Panc1 (cell line): ENCODE results near the gene CYFIP2. TPM values are rescaled to one million over a fixed set of nuclear protein-coding genes. Genes with fewer than 3 reads are reported as not detected.

Experiments
- ATAC-seq: fragments of 200-7000 bp; cut with Tn5 transposase; 2 replicates; pipeline ENCODE4 v1.9.1; 2020; ENCODE audit warnings: mild to moderate bottlenecking, moderate library complexity
- BruUV-seq: library from RNA; stranded (reverse); fragments of 400-500 nt; replicated peaks from 2 replicates; lab custom pipeline; 2021; lab: Mats Ljungman, UMichigan
- CTCF ChIA-PET: fragments of 300-600 bp; sonication (Branson Sonifier 250); formaldehyde crosslinking; loops from one replicate; lab custom pipeline; 2022; ENCODE audit warnings: antibody characterized with exemption; lab: Charles Lee
- POLR2A ChIA-PET: fragments of 300-600 bp; sonication (Branson Sonifier 250); formaldehyde crosslinking; loops from one replicate; lab custom pipeline; 2022; ENCODE audit warnings: antibody characterized with exemption; lab: Charles Lee
- DNase-seq: peaks from one replicate; pipeline ENCODE4 v3.0.0-alpha.2; 2010; ENCODE audit warnings: low read depth, low spot score
- H3K27ac ChIP-seq: 2 replicates; pipeline ENCODE4 v1.5.1; 2011; ENCODE audit warnings: mild to moderate bottlenecking, low read length, inconsistent platforms
- H3K27me3 ChIP-seq: fragments of 200-500 bp; sonication (Bioruptor generic); 2 replicates; pipeline ENCODE4 v1.6.0; 2014; ENCODE audit warnings: low read length, inconsistent platforms; ENCODE audit not compliant: control insufficient read depth, insufficient read depth
- H3K36me3 ChIP-seq: fragments of 200-500 bp; sonication (Bioruptor generic); 2 replicates; pipeline ENCODE4 v1.5.1; 2014; ENCODE audit warnings: inconsistent platforms, mild to moderate bottlenecking, low read length, moderate library complexity; ENCODE audit not compliant: control insufficient read depth, insufficient read depth
- H3K4me1 ChIP-seq: 2 replicates; pipeline ENCODE4 v1.5.1; 2011; ENCODE audit warnings: inconsistent platforms, mild to moderate bottlenecking, low read length, moderate library complexity; ENCODE audit not compliant: control insufficient read depth, insufficient read depth
- H3K4me3 ChIP-seq, 2 experiments: 2 replicates each; pipeline ENCODE4 v1.5.1; 2011 to 2012; ENCODE audit warnings: low read depth in 2 of 2, low read length in 2 of 2, mild to moderate bottlenecking in 2 of 2, inconsistent platforms in 1 of 2, moderate library complexity in 1 of 2
- H3K9me3 ChIP-seq: fragments of 200-500 bp; sonication (Bioruptor generic); 2 replicates; pipeline ENCODE4 v1.5.1; 2014; ENCODE audit warnings: low read depth, mild to moderate bottlenecking, inconsistent platforms, low read length, moderate library complexity; ENCODE audit not compliant: control insufficient read depth, insufficient read depth
- POLR2AphosphoS5 ChIP-seq: IDR thresholded peaks from 2 replicates; pipeline ENCODE4 v1.6.1; 2012; ENCODE audit warnings: mild to moderate bottlenecking, low read depth, low read length, moderate library complexity
- SIN3A ChIP-seq: IDR thresholded peaks from 2 replicates; pipeline ENCODE4 v1.6.1; 2012; ENCODE audit warnings: low read depth, mild to moderate bottlenecking, low read length, moderate library complexity, borderline replicate concordance; ENCODE audit not compliant: insufficient read depth
- TCF7L2 ChIP-seq: IDR thresholded peaks from 2 replicates; pipeline ENCODE4 v1.6.1; 2011; ENCODE audit warnings: mild to moderate bottlenecking, low read depth, low read length, inconsistent platforms
- in situ Hi-C: cut with HindIII; loops from 2 replicates; pipeline ENCODE4 v1.10.0; 2016; ENCODE audit warnings: low sequenced_read_pairs, low pct_unique_long_range_greater_than_20kb
- intact Hi-C: fragments of 100-400 bp; cut with micrococcal nuclease; formaldehyde crosslinking; loops from one replicate; pipeline ENCODE4 v1.10.0; 2022; ENCODE audit not compliant: unreplicated experiment
- total RNA-seq: library from RNA; stranded (reverse); gene quantifications from one replicate; pipeline ENCODE4 v1.2.1, GENCODE V29; 2021; ENCODE audit not compliant: unreplicated experiment
- TF ChIP-seq, protein P1 (sequence below), 2 experiments: IDR thresholded peaks; 2 replicates each; pipeline ENCODE4 v1.6.1; 2011 to 2012; ENCODE audit warnings: low read depth in 2 of 2, control low read depth in 1 of 2, low read length in 1 of 2, mild to moderate bottlenecking in 1 of 2, moderate library complexity in 1 of 2; ENCODE audit not compliant: insufficient read depth in 1 of 2
- TF ChIP-seq, protein P2 (sequence below): fragments of 450-650 bp; IDR thresholded peaks from 2 replicates; pipeline ENCODE4 v1.5.1; 2017; ENCODE audit warnings: mild to moderate bottlenecking

CYFIP2 gene
- total RNA-seq, 1 experiment from 2014 or later, result 0.80 TPM

DNA sequence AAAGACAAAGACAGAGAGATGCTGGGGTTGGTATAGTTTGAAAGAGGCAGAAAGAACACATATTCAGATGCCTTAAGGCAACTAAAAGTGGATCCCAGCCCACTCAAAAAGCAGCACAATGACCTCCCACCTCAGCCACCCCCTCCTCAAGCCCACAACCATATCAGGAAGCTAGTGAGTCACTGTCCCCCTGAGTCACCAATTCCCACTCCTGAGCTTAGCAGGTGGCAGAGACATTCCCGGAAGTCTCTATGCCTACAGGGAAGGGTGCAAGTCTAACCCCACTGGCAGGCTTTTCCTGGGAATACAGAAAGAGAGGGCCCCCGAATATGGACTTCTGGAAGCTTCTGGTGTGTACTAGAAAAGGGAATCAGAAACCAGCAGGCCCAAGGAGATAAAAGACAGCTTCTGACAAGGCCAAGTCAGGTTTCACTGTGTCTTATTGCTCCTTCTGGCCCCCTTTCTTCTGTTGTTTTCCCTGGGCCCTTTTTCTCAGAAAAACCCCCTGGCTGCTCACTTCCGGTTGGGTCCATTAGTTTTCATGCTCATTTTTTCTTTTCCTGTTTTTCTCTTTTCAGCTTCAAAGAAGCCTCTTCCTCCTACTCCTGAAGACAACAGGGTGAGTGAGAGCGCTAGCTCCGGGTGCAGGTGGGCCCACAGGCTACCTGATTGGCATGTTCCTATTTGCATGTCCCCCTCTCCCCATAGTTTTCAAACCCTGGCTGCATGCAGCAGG lies 48.5 kb upstream of the CYFIP2 start:
- in situ Hi-C loops, result no loop called here
- H3K27me3 ChIP-seq, result no peaks in the 10 kb centered on the region
- H3K4me1 ChIP-seq, result no peaks in the 10 kb centered on the region
- no peaks in the 10 kb centered on the region for H3K36me3 ChIP-seq
- DNase-seq (no peak), ATAC-seq (no peak)
- no peak overlapping the region for H3K4me3 ChIP-seq
- H3K27ac ChIP-seq, result no peak overlapping the region
- ChIA-PET POLR2A (no interaction called here), CTCF (interaction anchor here (0.5 kb wide), 1 partner anchor 452 kb away, joined by 10 read pairs; no protein-coding TSS in a partner anchor)
- no TSS peak for BruUV-seq
- H3K9me3 ChIP-seq, result no peaks in the 10 kb centered on the region
- intact Hi-C loops, result no loop called here
- TF ChIP-seq TCF7L2, result no peak
- TF ChIP-seq, protein P1, sequence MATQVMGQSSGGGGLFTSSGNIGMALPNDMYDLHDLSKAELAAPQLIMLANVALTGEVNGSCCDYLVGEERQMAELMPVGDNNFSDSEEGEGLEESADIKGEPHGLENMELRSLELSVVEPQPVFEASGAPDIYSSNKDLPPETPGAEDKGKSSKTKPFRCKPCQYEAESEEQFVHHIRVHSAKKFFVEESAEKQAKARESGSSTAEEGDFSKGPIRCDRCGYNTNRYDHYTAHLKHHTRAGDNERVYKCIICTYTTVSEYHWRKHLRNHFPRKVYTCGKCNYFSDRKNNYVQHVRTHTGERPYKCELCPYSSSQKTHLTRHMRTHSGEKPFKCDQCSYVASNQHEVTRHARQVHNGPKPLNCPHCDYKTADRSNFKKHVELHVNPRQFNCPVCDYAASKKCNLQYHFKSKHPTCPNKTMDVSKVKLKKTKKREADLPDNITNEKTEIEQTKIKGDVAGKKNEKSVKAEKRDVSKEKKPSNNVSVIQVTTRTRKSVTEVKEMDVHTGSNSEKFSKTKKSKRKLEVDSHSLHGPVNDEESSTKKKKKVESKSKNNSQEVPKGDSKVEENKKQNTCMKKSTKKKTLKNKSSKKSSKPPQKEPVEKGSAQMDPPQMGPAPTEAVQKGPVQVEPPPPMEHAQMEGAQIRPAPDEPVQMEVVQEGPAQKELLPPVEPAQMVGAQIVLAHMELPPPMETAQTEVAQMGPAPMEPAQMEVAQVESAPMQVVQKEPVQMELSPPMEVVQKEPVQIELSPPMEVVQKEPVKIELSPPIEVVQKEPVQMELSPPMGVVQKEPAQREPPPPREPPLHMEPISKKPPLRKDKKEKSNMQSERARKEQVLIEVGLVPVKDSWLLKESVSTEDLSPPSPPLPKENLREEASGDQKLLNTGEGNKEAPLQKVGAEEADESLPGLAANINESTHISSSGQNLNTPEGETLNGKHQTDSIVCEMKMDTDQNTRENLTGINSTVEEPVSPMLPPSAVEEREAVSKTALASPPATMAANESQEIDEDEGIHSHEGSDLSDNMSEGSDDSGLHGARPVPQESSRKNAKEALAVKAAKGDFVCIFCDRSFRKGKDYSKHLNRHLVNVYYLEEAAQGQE (IDR thresholded peaks at IDR 0.05; ENCODE audit: insufficient read depth in 1 of 2, low read depth in 2 of 2, low read length in 1 of 2), result no peak
- TF ChIP-seq, protein P2, sequence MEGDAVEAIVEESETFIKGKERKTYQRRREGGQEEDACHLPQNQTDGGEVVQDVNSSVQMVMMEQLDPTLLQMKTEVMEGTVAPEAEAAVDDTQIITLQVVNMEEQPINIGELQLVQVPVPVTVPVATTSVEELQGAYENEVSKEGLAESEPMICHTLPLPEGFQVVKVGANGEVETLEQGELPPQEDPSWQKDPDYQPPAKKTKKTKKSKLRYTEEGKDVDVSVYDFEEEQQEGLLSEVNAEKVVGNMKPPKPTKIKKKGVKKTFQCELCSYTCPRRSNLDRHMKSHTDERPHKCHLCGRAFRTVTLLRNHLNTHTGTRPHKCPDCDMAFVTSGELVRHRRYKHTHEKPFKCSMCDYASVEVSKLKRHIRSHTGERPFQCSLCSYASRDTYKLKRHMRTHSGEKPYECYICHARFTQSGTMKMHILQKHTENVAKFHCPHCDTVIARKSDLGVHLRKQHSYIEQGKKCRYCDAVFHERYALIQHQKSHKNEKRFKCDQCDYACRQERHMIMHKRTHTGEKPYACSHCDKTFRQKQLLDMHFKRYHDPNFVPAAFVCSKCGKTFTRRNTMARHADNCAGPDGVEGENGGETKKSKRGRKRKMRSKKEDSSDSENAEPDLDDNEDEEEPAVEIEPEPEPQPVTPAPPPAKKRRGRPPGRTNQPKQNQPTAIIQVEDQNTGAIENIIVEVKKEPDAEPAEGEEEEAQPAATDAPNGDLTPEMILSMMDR, result no peak
- no peak for TF ChIP-seq SIN3A
- no peak for TF ChIP-seq POLR2AphosphoS5

DNA sequence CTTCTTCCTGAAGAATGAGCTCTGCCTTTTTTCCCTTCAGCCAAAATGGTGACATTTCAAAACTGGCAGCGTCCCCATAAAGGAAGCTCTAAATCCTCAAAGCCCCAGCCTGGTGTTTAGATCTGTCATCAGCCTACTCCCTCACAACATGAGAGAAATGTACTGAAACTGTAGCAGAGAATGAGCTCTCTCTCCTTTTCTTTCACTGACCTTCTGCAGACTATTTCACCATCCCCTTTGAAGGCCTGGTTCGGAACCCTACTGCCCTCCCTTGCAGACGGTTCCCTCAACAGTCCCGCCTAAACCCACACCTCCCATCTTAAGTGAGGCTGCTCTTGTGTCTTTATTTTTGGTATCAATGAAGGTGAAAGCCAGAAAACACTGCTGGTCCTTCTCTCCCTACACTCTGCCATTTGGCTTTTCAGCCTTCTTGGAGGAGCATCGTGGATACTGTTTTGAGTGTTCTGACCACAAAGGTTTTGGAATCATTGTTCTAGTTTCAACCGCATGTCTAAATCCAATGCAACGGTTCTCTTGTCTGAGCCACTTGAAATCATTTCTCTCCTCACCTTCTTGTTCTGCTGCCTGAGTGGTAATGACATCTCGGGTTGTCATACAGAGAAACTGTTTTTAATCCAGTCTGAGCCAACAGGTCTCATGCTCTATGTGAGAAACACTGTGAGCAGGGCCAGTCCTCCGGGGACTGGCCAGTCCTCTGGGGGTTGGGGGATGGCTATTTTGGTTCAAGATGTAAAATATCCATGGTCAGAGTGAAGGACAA lies 46.2 kb upstream of the CYFIP2 start:
- in situ Hi-C loops, result no loop called here
- ATAC-seq, result no peak
- ChIA-PET POLR2A (no interaction called here), CTCF (no interaction called here)
- no peaks in the 10 kb centered on the region for H3K36me3 ChIP-seq
- H3K27me3 ChIP-seq, result no peaks in the 10 kb centered on the region
- no peak for TF ChIP-seq TCF7L2
- TF ChIP-seq POLR2AphosphoS5, result no peak
- TF ChIP-seq, protein P1 (IDR thresholded peaks at IDR 0.05; ENCODE audit: insufficient read depth in 1 of 2, low read depth in 2 of 2, low read length in 1 of 2), result no peak
- TF ChIP-seq, protein P2, result no peak
- no peak for TF ChIP-seq SIN3A
- H3K27ac ChIP-seq, result no peak overlapping the region
- no peak overlapping the region for H3K4me3 ChIP-seq
- H3K4me1 ChIP-seq, result no peaks in the 10 kb centered on the region
- no peaks in the 10 kb centered on the region for H3K9me3 ChIP-seq
- no peak for DNase-seq
- BruUV-seq, result no TSS peak
- intact Hi-C loops, result no loop called here
